GM18520 (cell line): ENCODE results near the gene CCDC85C.

ENCODE experiments used
- ATAC-seq: cut with Tn5 transposase; IDR thresholded peaks from one replicate; pipeline ENCODE4 v1.9.1; 2021; ENCODE audit not compliant: unreplicated experiment

CCDC85C gene

GRCh38 chr14:99454246-99454645 is 149.8 kb downstream of the CCDC85C start:
- ATAC-seq, result no peak

- no peak for ATAC-seq
These were observed 151.0 kb downstream of the CCDC85C start for GRCh38 chr14:99452968-99453367.

GRCh38 chr14:99451234-99451633 is 152.8 kb downstream of the CCDC85C start:
- no peak for ATAC-seq

GRCh38 chr14:99450266-99450665 is 153.7 kb downstream of the CCDC85C start:
- ATAC-seq, result no peak
